GM21717 (cell line): ENCODE results near the gene SSTR4.

Source experiments
- ATAC-seq: cut with Tn5 transposase; IDR thresholded peaks from one replicate; pipeline ENCODE4 v1.9.1; 2021; ENCODE audit warnings: mild to moderate bottlenecking, moderate library complexity; ENCODE audit not compliant: unreplicated experiment

The SSTR4 gene

GRCh38 chr20:23085436-23086055 lies 50.4 kb downstream of the SSTR4 start:
- no peak for ATAC-seq

- ATAC-seq: no peak
Measured at GRCh38 chr20:23086056-23086566, 51.0 kb downstream of the SSTR4 start, which contains the start of gene CD93. TSS of gene CD93 (minus strand) at chr20:23086324. CDS start at chr20:23086192, 132 bp downstream.

GRCh38 chr20:23086931-23087411 lies 51.9 kb downstream of the SSTR4 start:
- ATAC-seq: no peak

DNA sequence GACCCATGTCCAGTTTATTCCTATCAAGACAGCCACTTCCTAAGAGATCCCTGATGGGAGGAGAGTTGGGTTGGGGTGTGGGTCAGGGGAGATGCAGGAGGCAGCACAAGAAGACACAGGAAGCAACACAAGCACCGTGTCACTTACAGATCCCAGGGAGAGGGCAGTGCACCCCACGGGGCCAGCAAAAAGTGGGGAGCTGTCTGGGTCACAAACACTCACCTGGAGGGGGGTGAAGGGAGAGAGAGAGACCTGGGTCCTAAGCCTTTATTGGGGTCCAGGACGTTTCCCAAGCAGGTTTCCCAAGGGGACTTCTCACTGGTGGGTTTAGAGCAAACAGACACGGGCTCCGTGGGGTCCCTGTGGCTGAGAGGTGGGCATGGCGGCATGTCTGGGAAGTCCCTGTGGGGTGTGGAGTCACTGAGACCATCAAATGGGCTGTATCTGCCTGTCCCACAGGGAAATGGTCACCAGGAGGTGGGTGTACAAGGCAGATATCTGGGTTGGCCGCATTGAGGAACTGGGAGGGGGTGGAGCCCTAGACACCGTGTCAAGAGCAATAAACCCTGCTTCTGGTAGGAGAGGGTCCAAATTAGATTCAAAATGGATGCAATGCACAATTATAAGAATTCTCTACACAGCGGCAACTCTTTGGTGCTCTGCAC lies 52.6 kb downstream of the SSTR4 start:
- no peak for ATAC-seq
